Stimulated activated naive CD8-positive, alpha-beta T cell treated with anti-CD3 and anti-CD28 coated beads, Interleukin-15, amount 100 ng/mL, for 72 hours (primary cell): ENCODE data around the gene SYT13.
"Not testable (repeated sequence)": the region's sequence is repeated elsewhere in the genome, so short reads cannot be mapped to it uniquely, and the experiment has no call there.

Experiments used
- ATAC-seq: fragments of 150-1000 bp; cut with Tn5 transposase; 2 replicates; pipeline ENCODE4 v1.10.0; 2021; ENCODE audit warnings: mild to moderate bottlenecking, moderate library complexity
- DNase-seq, 2 donors: peaks; one replicate each; pipeline ENCODE4 v3.0.0; 2021 to 2022
- H3K27ac Mint-ChIP-seq, 2 donors: one replicate each; pipeline ENCODE4 v1.8.0; 2022; ENCODE audit warnings: mild to moderate bottlenecking in 2 of 2, mixed read lengths in 2 of 2, moderate library complexity in 2 of 2
- H3K27me3 Mint-ChIP-seq: one replicate; pipeline ENCODE4 v1.8.0; 2022; ENCODE audit warnings: mixed read lengths
- H3K4me1 Mint-ChIP-seq: one replicate; pipeline ENCODE4 v1.8.0; 2022; ENCODE audit warnings: mild to moderate bottlenecking, mixed read lengths
- H3K4me3 Mint-ChIP-seq, 2 donors: one replicate each; pipeline ENCODE4 v1.8.0; 2022; ENCODE audit warnings: mild to moderate bottlenecking in 2 of 2, mixed read lengths in 2 of 2, moderate library complexity in 1 of 2
- H3K9me3 Mint-ChIP-seq, 2 donors: one replicate each; pipeline ENCODE4 v1.8.0; 2022; ENCODE audit warnings: mixed read lengths in 2 of 2

Gene SYT13

DNA sequence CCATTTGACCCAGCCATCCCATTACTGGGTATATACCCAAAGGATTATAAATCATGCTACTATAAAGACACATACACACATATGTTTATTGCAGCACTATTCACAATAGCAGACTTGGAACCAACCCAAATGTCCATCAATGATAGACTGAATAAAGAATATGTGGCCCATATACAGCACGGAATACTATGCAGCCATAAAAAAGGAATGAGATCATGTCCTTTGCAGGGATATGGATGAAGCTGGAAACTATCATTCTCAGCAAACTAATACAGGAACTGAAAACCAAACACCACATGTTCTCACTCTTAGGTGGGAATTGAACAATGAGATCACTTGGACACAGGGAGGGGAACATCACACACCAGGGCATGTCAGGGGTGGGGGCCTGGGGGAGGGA is 36.8 kb downstream of the SYT13 start:
- ATAC-seq, H3K9me3 Mint-ChIP-seq, DNase-seq, H3K27ac Mint-ChIP-seq, H3K4me1 Mint-ChIP-seq, H3K4me3 Mint-ChIP-seq: not testable (repeated sequence)
- H3K27me3 Mint-ChIP-seq = peaks cover 29% of the 10 kb centered on the region

DNA sequence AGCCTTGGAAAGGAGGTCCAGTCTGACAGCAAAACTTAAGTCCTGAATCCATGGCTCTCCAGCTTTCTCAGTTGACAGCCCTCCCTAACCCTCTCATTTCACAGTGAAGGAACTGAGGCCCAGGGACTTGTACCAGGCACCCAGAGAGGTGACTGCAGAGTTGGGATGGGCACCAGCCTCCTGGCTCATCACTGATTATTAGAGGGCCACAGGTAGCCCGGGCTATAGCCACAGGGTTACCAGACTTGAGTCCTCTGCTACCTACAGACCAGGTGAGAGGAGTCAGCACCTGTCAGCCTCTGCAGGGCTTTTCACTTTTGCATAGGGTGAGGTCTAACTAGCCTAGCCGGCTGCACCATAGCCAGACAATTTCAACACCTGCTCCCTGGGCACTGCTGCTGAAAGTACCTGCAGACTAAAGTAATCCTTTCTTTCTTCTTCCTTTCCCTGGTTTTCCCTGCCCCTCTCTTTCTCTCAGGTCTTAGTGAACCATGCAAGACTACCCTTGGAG is 37.6 kb downstream of the SYT13 start:
- Mint-ChIP-seq H3K4me3 (no peak overlapping the region), H3K27me3 (peaks cover 29% of the 10 kb centered on the region), H3K9me3 (no peaks in the 10 kb centered on the region), H3K4me1 (no peaks in the 10 kb centered on the region), H3K27ac (no peak overlapping the region)
- ATAC-seq (no peak), DNase-seq (no peak)

DNA sequence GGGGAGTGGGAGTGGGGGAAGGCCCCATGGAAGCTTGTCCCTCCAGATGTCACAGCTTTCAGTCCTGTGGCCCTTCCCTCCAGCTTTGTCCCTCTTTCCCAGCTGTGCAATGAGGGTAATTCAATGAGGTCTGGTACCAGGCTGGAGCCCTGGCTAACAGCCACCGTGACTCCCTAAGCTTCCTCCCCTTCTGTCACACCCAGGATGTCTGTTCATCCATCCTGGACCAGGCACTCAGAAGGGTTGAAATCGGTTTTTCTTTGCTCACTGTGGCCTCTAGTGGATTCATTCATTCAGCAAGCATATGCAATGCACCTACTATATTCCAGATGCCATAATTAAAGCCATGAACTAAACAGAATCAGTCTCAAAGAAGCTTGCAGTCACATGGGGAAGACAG is 38.7 kb downstream of the SYT13 start:
- H3K27ac Mint-ChIP-seq = no peak overlapping the region
- no peaks in the 10 kb centered on the region for H3K9me3 Mint-ChIP-seq
- H3K27me3 Mint-ChIP-seq = peaks cover 29% of the 10 kb centered on the region

DNA sequence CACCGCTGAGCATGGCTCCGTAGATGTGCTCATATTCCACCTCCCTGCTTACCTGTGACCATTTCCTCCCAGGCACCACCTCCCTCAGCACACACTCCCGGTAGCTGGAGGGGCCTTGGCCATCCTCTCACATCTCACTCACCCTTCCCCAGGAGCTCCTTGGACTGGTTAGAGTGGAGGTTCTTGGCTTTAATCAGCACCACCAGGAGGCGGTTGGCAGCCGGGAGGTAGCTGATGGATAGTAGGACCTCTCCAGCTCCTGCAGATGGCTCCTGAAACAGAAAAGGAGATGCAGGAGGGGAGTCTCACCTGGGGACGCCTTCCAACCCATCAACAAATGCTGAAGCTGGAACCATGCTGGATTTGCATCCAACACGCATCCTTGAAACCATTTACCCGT is 39.9 kb downstream of the SYT13 start:
- no peak for ATAC-seq

More for the DNA sequence above, 38.7 kb downstream of the SYT13 start:
- H3K4me1 Mint-ChIP-seq = no peaks in the 10 kb centered on the region
- DNase-seq (no peak), ATAC-seq (no peak)
- no peak overlapping the region for H3K4me3 Mint-ChIP-seq

DNA sequence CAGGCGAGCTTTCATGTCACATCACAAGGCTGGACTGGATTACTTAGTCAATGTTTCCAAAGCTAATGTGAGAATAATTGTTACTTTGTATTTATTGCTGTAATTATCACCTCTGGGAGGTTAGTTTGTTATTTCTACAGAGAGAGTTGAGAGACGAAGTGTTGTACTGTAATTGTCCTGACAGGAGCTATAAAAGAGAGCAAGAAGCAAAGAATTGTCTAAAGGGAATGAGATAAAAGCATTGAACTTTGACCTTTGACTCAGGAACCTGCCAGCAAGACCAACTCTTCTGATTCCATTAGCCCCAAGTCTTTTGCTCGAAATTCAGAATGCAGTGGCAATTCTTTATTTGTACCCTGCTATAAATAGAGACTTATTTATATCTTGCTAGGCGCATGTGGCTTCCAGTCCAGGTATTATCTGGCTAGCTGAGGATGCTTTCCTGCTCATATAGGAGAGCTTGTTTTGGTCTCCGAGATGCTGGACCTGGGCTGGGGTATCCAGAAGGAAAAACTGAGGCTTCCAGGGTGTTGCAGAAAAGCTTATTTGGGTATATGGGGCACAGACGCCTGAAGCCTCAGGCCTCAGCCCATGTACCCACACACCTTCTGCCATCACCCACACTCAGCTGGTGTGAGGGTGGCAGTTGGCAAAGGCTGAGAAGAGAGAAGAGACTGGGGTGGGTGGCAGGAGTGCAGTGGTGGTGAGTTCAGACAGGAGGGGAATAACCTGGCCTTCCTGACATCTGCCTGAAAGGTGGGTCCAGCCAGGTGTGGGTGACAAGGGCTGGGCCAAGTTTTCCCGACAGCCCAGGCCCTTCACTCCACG is 40.7 kb downstream of the SYT13 start:
- Mint-ChIP-seq H3K4me3 (no peak overlapping the region), H3K27ac (no peak overlapping the region), H3K9me3 (no peaks in the 10 kb centered on the region), H3K27me3 (peaks cover 22% of the 10 kb centered on the region), H3K4me1 (no peaks in the 10 kb centered on the region)
- DNase-seq (no peak), ATAC-seq (no peak)

More for the DNA sequence above, 39.9 kb downstream of the SYT13 start:
- H3K4me1 Mint-ChIP-seq = no peaks in the 10 kb centered on the region
- no peak overlapping the region for H3K4me3 Mint-ChIP-seq
- peaks cover 22% of the 10 kb centered on the region for H3K27me3 Mint-ChIP-seq
- H3K27ac Mint-ChIP-seq = no peak overlapping the region
- H3K9me3 Mint-ChIP-seq = no peaks in the 10 kb centered on the region
- DNase-seq = no peak

DNA sequence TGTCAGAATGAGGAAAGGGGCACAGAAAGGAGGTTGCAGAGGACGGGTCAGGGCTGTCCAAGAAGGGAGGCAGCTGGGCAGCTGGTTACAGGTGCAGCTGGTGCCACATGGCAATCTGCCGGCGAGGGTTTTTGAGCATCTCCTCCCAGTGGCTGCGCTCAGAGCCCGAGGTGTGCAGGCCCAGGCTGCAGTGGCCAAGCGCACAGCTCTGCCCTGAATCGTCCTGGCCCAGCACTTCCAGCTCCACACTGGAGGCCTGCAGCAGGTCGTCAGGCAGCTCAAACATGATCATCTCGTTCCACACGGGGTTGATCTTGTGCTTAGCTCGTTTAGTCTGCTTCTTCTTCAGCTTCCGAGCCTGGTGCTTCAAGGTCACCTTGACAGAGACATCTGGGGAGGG is 42.2 kb downstream of the SYT13 start:
- Mint-ChIP-seq H3K4me3 (no peak overlapping the region), H3K9me3 (peaks cover 0 to 8% of the 10 kb centered on the region in 2 donors), H3K27me3 (peaks cover 22% of the 10 kb centered on the region), H3K27ac (no peak overlapping the region), H3K4me1 (no peaks in the 10 kb centered on the region)
- DNase-seq = no peak
- no peak for ATAC-seq

DNA sequence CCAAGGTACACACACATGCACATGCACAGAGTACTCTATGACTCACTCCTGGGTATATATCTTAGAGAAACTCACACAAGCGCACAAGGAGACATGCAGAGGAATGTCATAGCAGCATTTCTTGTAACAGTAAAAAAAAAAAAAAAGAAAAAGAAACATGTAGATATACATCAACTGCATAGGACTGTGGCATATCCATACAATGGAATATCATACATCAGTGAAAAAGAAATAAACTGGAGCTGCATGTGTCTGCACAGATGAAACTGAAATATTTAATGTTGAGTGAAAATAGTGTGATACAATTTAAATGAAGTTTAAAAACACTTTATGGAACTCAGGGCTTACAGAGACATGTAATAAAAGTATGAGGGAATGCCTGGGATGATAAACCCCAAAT is 46.4 kb downstream of the SYT13 start:
- H3K27ac Mint-ChIP-seq = no peak overlapping the region

DNA sequence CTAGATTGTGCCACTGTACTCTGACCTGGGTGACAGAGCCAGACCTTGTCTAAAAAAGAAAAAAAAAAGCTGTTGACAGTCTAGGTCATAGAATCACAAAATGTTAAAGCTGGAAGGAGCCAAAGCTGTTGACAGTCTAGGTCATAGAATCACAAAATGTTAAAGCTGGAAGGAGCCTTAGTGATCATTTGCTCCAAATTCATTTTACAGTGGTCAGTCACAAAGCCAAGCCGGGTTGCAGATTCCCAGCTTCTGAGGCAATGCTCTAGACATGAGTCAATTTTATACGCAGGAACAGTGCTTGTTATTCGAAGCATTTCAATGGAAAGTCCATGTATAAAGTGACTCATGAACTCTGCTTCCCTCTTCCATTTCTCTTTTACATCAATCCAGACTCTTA is 47.4 kb downstream of the SYT13 start:
- Mint-ChIP-seq H3K4me3 (no peak overlapping the region), H3K9me3 (peaks cover 0 to 8% of the 10 kb centered on the region in 2 donors), H3K27ac (no peak overlapping the region), H3K4me1 (peaks cover 1% of the 10 kb centered on the region), H3K27me3 (peaks cover 28% of the 10 kb centered on the region)
- no peak for ATAC-seq
- no peak for DNase-seq

More for the DNA sequence above, 46.4 kb downstream of the SYT13 start:
- no peak for DNase-seq
- Mint-ChIP-seq H3K4me3 (no peak overlapping the region), H3K27me3 (peaks cover 28% of the 10 kb centered on the region), H3K4me1 (no peaks in the 10 kb centered on the region), H3K9me3 (peaks cover 0 to 8% of the 10 kb centered on the region in 2 donors)
- no peak for ATAC-seq

DNA sequence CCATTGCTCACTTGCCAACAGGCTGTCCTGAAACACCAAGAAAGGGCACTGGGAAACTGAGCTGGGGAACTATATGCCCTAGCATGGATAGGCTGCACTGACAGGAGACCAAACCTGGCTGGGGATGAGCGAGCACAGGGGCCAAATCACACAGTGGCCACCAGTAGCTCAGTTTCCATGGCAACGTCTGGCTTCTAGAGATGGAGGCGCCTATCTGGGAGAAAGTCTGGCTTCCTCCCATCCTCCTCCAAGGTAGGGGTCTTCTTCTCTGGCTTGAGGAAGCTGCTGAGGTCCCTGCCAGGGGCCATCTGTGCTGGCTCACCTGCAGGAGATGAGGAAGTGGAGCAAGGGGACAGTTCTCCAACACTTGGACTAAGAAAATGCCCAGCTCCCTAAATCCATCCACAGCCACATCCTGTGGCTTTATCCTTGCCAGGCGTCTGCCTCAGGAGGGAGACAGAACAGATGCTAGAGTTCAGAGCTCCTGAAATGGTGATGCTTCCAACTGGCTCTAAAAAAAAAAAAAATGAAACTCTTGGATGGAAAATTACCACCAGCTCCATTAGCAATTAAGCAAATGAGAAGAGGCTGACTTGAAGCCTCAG is 48.3 kb downstream of the SYT13 start:
- Mint-ChIP-seq H3K27me3 (peaks cover 28% of the 10 kb centered on the region), H3K27ac (no peak overlapping the region), H3K4me3 (no peak overlapping the region), H3K4me1 (peaks cover 6% of the 10 kb centered on the region), H3K9me3 (peaks cover 0 to 8% of the 10 kb centered on the region in 2 donors)
- no peak for DNase-seq
- no peak for ATAC-seq

DNA sequence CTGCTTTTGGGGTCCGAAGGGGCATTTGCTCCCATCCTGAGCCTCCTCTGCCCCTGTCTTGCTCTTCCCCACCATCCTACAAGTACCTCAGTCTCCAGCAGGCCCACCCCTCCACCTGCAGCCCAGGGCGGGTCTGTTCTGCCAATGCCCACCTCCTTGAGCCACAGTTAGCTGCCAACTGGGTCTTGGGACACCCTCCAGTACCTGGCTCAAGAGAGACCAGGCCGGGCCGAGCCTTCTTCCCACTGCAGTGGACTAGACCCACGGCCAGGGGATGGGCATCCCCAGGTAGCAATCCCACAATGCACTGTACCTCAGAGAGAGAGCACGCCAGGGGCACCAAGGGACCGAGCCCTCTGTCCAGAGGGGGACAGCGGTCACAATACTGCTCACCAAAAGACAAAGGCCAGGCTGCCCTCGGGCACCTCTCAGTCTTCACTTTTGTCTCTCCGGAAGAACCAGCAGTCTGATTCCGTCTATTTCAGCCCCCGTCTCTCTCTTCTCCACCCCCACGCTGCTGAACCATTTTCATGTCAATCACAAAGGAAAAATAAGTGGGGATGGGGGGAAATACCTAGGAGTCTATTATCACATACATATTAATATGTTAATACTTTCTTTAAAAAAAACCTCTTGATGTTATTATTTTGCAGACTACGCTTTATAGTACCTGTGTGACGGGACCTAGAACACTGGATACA is 51.7 kb downstream of the SYT13 start:
- H3K4me1 Mint-ChIP-seq = peaks cover 6% of the 10 kb centered on the region
- peaks cover 28% of the 10 kb centered on the region for H3K27me3 Mint-ChIP-seq
- no peak overlapping the region for H3K4me3 Mint-ChIP-seq
- H3K9me3 Mint-ChIP-seq = peaks cover 0 to 2% of the 10 kb centered on the region in 2 donors
- DNase-seq = no peak
- no peak for ATAC-seq
- H3K27ac Mint-ChIP-seq = no peak overlapping the region

DNA sequence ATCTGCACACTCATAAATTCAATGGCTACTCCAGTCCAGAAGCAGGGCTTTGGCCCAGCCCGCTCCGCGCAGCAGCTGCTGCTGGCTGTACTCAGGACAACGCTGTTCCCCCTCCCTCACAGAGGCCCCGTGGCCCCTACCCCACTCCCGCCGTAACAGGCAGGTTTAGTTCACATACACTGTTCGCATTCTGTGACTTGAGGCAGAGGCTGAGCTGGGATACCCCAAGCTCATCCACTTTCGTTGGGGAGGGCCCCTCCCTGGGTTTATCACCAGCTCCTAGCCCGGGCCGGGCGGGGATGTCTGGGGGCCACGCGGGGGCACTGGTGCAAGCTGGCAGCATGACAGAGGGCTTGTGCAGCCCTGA is 52.4 kb downstream of the SYT13 start:
- H3K27ac Mint-ChIP-seq = no peak overlapping the region
- ATAC-seq (peak; percentile 57), DNase-seq (no peak)
- H3K4me3 Mint-ChIP-seq = no peak overlapping the region
- peaks cover 28% of the 10 kb centered on the region for H3K27me3 Mint-ChIP-seq
- no peaks in the 10 kb centered on the region for H3K9me3 Mint-ChIP-seq
- peaks cover 6% of the 10 kb centered on the region for H3K4me1 Mint-ChIP-seq

DNA sequence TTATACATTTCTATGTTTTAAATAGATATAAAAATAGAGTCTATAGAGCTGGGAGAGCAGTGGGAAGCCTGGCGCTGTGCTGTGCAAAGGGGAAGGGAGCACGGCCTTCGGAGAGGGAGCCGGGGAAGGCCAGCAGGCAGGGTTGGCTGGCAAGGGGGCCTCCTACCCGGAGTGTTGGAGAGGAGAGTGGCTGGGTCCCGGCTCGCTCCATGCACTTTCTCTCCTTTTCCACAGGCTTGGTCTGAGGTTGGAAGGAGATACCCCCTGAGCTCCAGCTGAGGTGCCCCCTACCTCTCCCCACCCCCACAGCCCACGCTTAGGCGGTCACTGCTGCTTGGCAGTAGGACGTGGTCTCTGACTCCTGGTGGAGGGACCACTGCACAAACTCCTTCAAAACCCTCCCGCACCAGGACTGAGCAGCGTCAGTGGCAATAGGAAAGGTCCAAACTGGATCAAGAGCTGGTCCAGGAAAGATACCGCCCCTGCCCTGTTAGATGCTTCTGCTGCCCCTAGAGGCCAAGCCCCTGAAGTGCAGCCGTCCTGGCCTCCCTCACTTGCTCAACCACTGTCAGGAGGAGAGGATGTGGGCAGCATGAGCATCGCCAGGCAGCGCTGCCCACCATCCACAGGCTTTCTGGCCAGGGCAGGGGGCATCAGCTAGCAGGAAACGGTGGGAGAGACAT is 52.9 kb downstream of the SYT13 start:
- Mint-ChIP-seq H3K27me3 (peaks cover 24% of the 10 kb centered on the region), H3K27ac (no peak overlapping the region)
- ATAC-seq = peak; percentile 84

DNA sequence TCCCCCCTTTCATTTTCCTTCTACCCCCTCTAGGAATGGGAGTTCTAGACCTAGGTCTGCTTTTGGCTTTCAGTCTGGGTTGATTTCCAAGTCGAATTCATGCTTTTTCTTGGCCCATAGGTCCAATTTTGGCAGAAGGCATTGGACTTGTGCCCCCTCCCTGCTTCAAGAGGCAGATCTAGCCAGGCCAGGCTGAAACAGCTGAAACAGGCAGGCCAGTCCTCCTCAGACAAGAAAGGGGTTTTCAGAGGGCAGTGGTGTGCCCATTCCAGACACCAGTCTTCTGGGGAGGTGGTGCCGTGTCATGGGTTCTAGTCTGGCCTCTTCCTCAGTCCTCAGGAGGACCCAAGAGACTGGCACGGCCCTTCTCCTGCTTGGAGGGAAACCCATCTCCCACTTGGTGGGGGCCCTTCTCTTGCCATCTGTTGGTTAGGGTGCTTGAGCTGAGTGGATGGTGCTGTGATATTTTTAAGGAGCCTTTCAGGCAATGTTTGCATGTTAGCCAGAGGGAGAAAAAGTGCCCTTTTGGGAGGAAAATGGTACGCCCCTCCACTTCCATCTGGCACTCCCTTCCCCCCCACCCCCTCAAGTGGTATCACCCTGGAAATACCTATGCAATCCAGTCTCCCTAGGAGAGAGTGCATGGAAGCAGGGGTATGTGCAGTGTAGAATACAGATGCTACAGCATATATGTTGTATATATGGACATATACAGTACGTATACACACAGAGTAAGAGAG is 53.6 kb downstream of the SYT13 start:
- no peak for ATAC-seq
- H3K4me1 Mint-ChIP-seq = peaks cover 6% of the 10 kb centered on the region
- no peak overlapping the region for H3K27ac Mint-ChIP-seq
- H3K27me3 Mint-ChIP-seq = peaks cover 17% of the 10 kb centered on the region
- no peak for DNase-seq
- no peak overlapping the region for H3K4me3 Mint-ChIP-seq
- no peaks in the 10 kb centered on the region for H3K9me3 Mint-ChIP-seq

More for the DNA sequence above, 52.9 kb downstream of the SYT13 start:
- Mint-ChIP-seq H3K4me3 (no peak overlapping the region), H3K4me1 (peaks cover 6% of the 10 kb centered on the region), H3K9me3 (no peaks in the 10 kb centered on the region)
- DNase-seq = peak; percentile 59 to 65

DNA sequence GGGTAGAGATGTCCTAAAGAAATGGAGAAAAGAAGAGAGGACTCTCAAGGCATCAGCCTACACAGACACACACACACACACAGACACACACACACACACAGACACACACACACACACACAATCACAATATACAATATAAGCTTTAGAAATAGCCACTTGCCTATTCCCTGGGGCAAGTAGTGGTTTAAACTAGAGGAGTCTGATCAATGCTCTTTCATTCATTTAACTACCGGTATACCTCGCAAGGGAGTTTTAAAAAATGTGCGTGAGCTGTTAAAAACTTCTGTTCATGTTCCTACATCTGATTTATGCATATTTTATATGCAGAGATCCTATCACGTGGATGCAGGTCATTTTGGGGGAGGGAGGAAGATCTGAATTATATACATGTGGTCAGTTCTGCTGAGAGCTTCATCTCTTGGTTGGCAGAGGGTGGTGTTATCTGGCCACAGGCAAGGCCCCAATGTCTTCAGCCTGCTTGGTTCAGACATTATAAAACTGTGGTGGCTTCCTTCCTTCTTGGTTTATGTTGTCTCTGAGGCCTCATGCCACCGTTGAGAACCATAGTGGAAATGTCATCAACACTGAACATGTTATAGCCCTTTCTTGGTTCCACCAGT is 56.6 kb downstream of the SYT13 start:
- DNase-seq = no peak
- Mint-ChIP-seq H3K27ac (no peak overlapping the region), H3K9me3 (no peaks in the 10 kb centered on the region), H3K4me3 (no peak overlapping the region), H3K27me3 (no peaks in the 10 kb centered on the region), H3K4me1 (peaks cover 6% of the 10 kb centered on the region)
- ATAC-seq = no peak
